WI38 (cell line): ENCODE data around the gene SKAP2.

Source experiments
- H3K4me3 ChIP-seq: 2 replicates; pipeline ENCODE4 v1.5.1; 2011; ENCODE audit warnings: low read depth, mild to moderate bottlenecking, control low read depth, low read length
- TF ChIP-seq, protein P1 (sequence below): IDR thresholded peaks from 2 replicates; pipeline ENCODE4 v1.5.1; 2012; ENCODE audit warnings: low read depth, mild to moderate bottlenecking, control low read depth, low read length

SKAP2 gene

GRCh38 chr7:26863518-26864308, 677 bp downstream of the SKAP2 start:
- TF ChIP-seq, protein P1, sequence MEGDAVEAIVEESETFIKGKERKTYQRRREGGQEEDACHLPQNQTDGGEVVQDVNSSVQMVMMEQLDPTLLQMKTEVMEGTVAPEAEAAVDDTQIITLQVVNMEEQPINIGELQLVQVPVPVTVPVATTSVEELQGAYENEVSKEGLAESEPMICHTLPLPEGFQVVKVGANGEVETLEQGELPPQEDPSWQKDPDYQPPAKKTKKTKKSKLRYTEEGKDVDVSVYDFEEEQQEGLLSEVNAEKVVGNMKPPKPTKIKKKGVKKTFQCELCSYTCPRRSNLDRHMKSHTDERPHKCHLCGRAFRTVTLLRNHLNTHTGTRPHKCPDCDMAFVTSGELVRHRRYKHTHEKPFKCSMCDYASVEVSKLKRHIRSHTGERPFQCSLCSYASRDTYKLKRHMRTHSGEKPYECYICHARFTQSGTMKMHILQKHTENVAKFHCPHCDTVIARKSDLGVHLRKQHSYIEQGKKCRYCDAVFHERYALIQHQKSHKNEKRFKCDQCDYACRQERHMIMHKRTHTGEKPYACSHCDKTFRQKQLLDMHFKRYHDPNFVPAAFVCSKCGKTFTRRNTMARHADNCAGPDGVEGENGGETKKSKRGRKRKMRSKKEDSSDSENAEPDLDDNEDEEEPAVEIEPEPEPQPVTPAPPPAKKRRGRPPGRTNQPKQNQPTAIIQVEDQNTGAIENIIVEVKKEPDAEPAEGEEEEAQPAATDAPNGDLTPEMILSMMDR: no peak
- peak overlapping the region; percentile 97 for H3K4me3 ChIP-seq

GRCh38 chr7:26862834-26863233, 1.6 kb downstream of the SKAP2 start:
- TF ChIP-seq, protein P1: no peak
- H3K4me3 ChIP-seq: no peak overlapping the region

GRCh38 chr7:26861050-26861449, 3.3 kb downstream of the SKAP2 start:
- TF ChIP-seq, protein P1: no peak
- no peak overlapping the region for H3K4me3 ChIP-seq

- H3K4me3 ChIP-seq: no peak overlapping the region
- TF ChIP-seq, protein P1: no peak
Measured at GRCh38 chr7:26860361-26860760, 4.0 kb downstream of the SKAP2 start.

DNA sequence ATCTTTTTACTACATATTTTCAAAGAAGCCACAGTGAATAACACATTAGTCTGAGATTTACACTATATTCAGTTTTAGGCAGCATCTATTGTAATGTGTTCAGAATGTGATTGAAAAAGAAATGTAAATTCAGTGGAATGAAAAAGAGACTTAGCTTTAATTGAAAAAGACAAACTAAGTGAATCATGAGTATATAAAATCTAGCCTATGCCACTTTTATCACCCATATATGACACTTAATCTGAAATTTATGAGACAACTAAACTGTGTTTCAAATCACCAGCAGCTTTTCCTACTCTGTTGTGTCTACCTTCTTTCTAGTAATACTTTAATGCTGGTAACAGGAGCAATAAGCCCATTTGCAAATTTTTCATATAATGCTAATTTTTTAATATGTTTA, 4.7 kb downstream of the SKAP2 start:
- no peak overlapping the region for H3K4me3 ChIP-seq
- TF ChIP-seq, protein P1: no peak

- no peak overlapping the region for H3K4me3 ChIP-seq
- TF ChIP-seq, protein P1: no peak
Measured at GRCh38 chr7:26858735-26859134, 5.7 kb downstream of the SKAP2 start.

- TF ChIP-seq, protein P1: no peak
- no peak overlapping the region for H3K4me3 ChIP-seq
Measured at GRCh38 chr7:26858241-26858715, 6.1 kb downstream of the SKAP2 start.
